Mesothelial cell of epicardium (in vitro differentiated cells): ENCODE results near the gene ACOT7. TPM values are rescaled to one million over a fixed set of nuclear protein-coding genes. Genes with fewer than 3 reads are reported as not detected.

ENCODE experiments used
- DNase-seq, 2 experiments: peaks; one replicate each; pipeline ENCODE4 v3.0.0; 2021; ENCODE audit warnings: low spot score in 2 of 2; ENCODE audit not compliant: unreplicated experiment in 2 of 2
- H3K27ac Mint-ChIP-seq: 2 replicates; pipeline ENCODE4 v1.8.0; 2021; ENCODE audit warnings: mixed read lengths
- H3K27me3 Mint-ChIP-seq: 2 replicates; pipeline ENCODE4 v1.8.0; 2021; ENCODE audit warnings: low read depth, mixed read lengths
- H3K36me3 Mint-ChIP-seq: 2 replicates; pipeline ENCODE4 v1.8.0; 2021; ENCODE audit warnings: mixed read lengths
- H3K4me1 Mint-ChIP-seq: 2 replicates; pipeline ENCODE4 v1.8.0; 2021; ENCODE audit warnings: mixed read lengths
- H3K4me3 Mint-ChIP-seq: 2 replicates; pipeline ENCODE4 v1.8.0; 2021; ENCODE audit warnings: mild to moderate bottlenecking, moderate library complexity, mixed read lengths
- H3K9me3 Mint-ChIP-seq: 2 replicates; pipeline ENCODE4 v1.8.0; 2021; ENCODE audit warnings: mixed read lengths
- microRNA-seq: library from miRNA; unstranded; fragments of <30 nt; microRNA quantifications from one replicate; pipeline ENCODE4 v1.2.0, GENCODE V29; 2021; ENCODE audit warnings: inconsistent platforms, mixed read lengths
- total RNA-seq: library from RNA; stranded (reverse); gene quantifications from 3 replicates; pipeline ENCODE4 v1.2.1, GENCODE V29; 2021
- TF ChIP-seq, protein P1 (sequence below): fragments of 200-600 bp; sonication (generic); IDR thresholded peaks from one replicate; pipeline ENCODE4 v1.5.0; 2021; ENCODE audit warnings: antibody characterized with exemption; ENCODE audit not compliant: unreplicated experiment

Gene ACOT7
- total RNA-seq, 1 donor from 2014 or later, result 20.3 TPM

DNA sequence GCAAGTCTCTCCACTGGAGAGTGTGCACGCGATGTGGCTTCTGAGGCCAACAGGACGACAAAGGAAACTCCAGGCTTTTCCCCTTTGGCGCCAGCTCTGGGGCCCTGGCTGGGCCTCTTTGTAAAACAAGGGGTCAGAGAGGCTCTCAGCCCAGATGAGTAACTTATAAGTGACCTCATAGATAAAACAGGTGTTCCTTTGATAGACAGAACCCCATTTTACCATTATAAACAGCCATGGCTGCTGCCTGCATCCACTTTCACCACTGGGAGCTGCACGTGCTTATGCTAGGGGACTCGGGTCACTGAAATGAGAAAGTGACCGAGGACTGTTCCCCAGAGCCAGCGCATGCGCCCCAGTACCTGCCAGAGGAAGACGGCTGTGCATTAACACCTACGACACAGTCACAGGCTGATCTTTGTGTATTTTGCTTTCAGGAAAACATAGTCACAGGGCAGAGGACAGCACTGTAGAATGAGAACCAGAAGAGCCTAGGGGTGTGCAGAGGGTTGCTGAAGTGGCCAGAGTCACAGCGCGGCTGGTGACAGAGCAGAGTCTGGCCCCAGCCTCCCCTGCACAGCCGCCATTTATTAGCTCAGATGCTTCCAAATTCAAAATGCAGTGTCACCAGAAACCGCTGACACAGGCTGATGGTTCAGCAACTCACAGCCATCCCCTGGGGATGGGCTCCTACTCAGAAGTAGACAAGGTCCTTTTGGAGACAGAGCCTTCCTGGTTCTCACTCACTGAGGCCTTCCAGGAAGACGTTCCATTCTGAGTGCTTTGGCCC is 175.0 kb downstream of the ACOT7 start:
- peaks cover 37% of the 10 kb centered on the region for H3K36me3 Mint-ChIP-seq
- DNase-seq, result no peak
- no peaks in the 10 kb centered on the region for H3K9me3 Mint-ChIP-seq
- no peak overlapping the region for H3K4me3 Mint-ChIP-seq
- H3K4me1 Mint-ChIP-seq, result peaks cover 10% of the 10 kb centered on the region
- H3K27ac Mint-ChIP-seq, result no peak overlapping the region
- TF ChIP-seq, protein P1, sequence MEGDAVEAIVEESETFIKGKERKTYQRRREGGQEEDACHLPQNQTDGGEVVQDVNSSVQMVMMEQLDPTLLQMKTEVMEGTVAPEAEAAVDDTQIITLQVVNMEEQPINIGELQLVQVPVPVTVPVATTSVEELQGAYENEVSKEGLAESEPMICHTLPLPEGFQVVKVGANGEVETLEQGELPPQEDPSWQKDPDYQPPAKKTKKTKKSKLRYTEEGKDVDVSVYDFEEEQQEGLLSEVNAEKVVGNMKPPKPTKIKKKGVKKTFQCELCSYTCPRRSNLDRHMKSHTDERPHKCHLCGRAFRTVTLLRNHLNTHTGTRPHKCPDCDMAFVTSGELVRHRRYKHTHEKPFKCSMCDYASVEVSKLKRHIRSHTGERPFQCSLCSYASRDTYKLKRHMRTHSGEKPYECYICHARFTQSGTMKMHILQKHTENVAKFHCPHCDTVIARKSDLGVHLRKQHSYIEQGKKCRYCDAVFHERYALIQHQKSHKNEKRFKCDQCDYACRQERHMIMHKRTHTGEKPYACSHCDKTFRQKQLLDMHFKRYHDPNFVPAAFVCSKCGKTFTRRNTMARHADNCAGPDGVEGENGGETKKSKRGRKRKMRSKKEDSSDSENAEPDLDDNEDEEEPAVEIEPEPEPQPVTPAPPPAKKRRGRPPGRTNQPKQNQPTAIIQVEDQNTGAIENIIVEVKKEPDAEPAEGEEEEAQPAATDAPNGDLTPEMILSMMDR, result no peak
- H3K27me3 Mint-ChIP-seq, result no peaks in the 10 kb centered on the region

Small RNA genes lying within 50 kb of the gene (microRNA-seq; reads per million reads assigned to microRNA genes)
- not detected for gene MIR4252

Other genes with a start within 250 kb of the ACOT7 start
- gene CHD5, start 213.4 kb downstream of the ACOT7 start, total RNA-seq, result 4.8 to 4.9 TPM (median 4.9 TPM) in 3 replicates
- gene RPL22, start 194.2 kb downstream of the ACOT7 start, total RNA-seq, result 411 to 435 TPM (median 426 TPM) in 3 replicates
- gene RNF207, start 187.6 kb downstream of the ACOT7 start, total RNA-seq, result 467 to 481 TPM (median 477 TPM) in 3 replicates
- gene ICMT, start 157.8 kb downstream of the ACOT7 start, total RNA-seq, result 35.1 to 39.8 TPM (median 39.3 TPM) in 3 replicates
- not detected in 3 replicates for gene HES3, start 149.6 kb downstream of the ACOT7 start, total RNA-seq
- 24.6 to 27.5 TPM (median 25.0 TPM) in 3 replicates for gene GPR153, start 132.7 kb downstream of the ACOT7 start, total RNA-seq
- gene HES2, start 26.2 kb upstream of the ACOT7 start, total RNA-seq, result 0.90 to 1.1 TPM (median 0.98 TPM) in 3 replicates
- gene ESPN, start 31.0 kb upstream of the ACOT7 start, total RNA-seq, result 1.2 to 1.6 TPM (median 1.4 TPM) in 3 replicates
- gene TNFRSF25, start 72.4 kb upstream of the ACOT7 start, total RNA-seq, result 38.9 to 41.6 TPM (median 39.4 TPM) in 3 replicates
- 49.3 to 51.2 TPM (median 50.7 TPM) in 3 replicates for gene PLEKHG5, start 97.9 kb upstream of the ACOT7 start, total RNA-seq
- 37.5 to 44.4 TPM (median 37.9 TPM) in 3 replicates for gene NOL9, start 160.7 kb upstream of the ACOT7 start, total RNA-seq
- gene TAS1R1, start 161.5 kb upstream of the ACOT7 start, total RNA-seq, result not detected in 3 replicates
- gene ZBTB48, start 186.2 kb upstream of the ACOT7 start, total RNA-seq, result 33.6 to 41.5 TPM (median 33.8 TPM) in 3 replicates
- gene KLHL21, start 209.1 kb upstream of the ACOT7 start, total RNA-seq, result 22.0 to 25.1 TPM (median 23.4 TPM) in 3 replicates
- 33.7 to 35.0 TPM (median 34.0 TPM) in 3 replicates for gene PHF13, start 220.0 kb upstream of the ACOT7 start, total RNA-seq
- 19.8 to 22.9 TPM (median 20.0 TPM) in 3 replicates for gene THAP3, start 231.1 kb upstream of the ACOT7 start, total RNA-seq